Activated CD4-positive, alpha-beta T cell treated with anti-CD3 and anti-CD28 coated beads, Interleukin-2, Interleukin-4, amounts not matched to agents 100 ng/mL and 50 ng/mL, durations not matched to agents 16 hours and 8 hours (primary cell): Measurements from ENCODE around the gene KRTAP15-1.

Experiments
- DNase-seq: peaks from one replicate; pipeline ENCODE4 v3.0.0-alpha.2; 2020; ENCODE audit warnings: low spot score

KRTAP15-1 gene

GRCh38 chr21:30439975-30440374 is at the start of gene KRTAP15-1:
KRTAP15-1 (plus strand) TSS chr21:30440275; CDS start chr21:30440328, 53 bp downstream.
- no peak for DNase-seq

GRCh38 chr21:30391492-30392025 is 48.5 kb upstream of the KRTAP15-1 start:
- no peak for DNase-seq

- no peak for DNase-seq
Measured at GRCh38 chr21:30395731-30396130, 44.3 kb upstream of the KRTAP15-1 start, which contains the start of gene KRTAP13-1. KRTAP13-1 (plus strand) TSS chr21:30396031; CDS start chr21:30396087, 56 bp downstream.

- DNase-seq = peak; percentile 42
Measured at GRCh38 chr21:30408782-30409494, 31.1 kb upstream of the KRTAP15-1 start.

GRCh38 chr21:30415993-30416392 is 24.1 kb upstream of the KRTAP15-1 start:
- no peak for DNase-seq

GRCh38 chr21:30425826-30426225 is 14.2 kb upstream of the KRTAP15-1 start, which contains the start of gene KRTAP13-3:
KRTAP13-3 (minus strand) TSS chr21:30425926; CDS start chr21:30425912, 14 bp downstream.
- no peak for DNase-seq

GRCh38 chr21:30426731-30427130 is 13.3 kb upstream of the KRTAP15-1 start:
- no peak for DNase-seq

- DNase-seq = no peak
Measured at GRCh38 chr21:30430170-30430655, 9.9 kb upstream of the KRTAP15-1 start, which contains the start of gene KRTAP13-4. KRTAP13-4 (plus strand) TSS chr21:30430220; CDS start chr21:30430276, 56 bp downstream.

- DNase-seq = peak; percentile 46
Measured at GRCh38 chr21:30434033-30434631, 5.9 kb upstream of the KRTAP15-1 start.

GRCh38 chr21:30437010-30437565 is 3.0 kb upstream of the KRTAP15-1 start:
- no peak for DNase-seq

- no peak for DNase-seq
Measured at GRCh38 chr21:30443226-30443625, 3.2 kb downstream of the KRTAP15-1 start.

GRCh38 chr21:30444204-30444603 is 4.1 kb downstream of the KRTAP15-1 start:
- no peak for DNase-seq

GRCh38 chr21:30447056-30447455 is 7.0 kb downstream of the KRTAP15-1 start:
- no peak for DNase-seq

GRCh38 chr21:30448514-30448913 is 8.4 kb downstream of the KRTAP15-1 start:
- DNase-seq = no peak

GRCh38 chr21:30463713-30464112 is 23.6 kb downstream of the KRTAP15-1 start:
- no peak for DNase-seq

GRCh38 chr21:30468900-30469714 is 29.0 kb downstream of the KRTAP15-1 start:
- DNase-seq = no peak

GRCh38 chr21:30478004-30478403 is 37.9 kb downstream of the KRTAP15-1 start:
- DNase-seq = no peak

- no peak for DNase-seq
Measured at GRCh38 chr21:30479259-30479658, 39.2 kb downstream of the KRTAP15-1 start.

GRCh38 chr21:30480145-30480544 is 40.1 kb downstream of the KRTAP15-1 start, which contains the start of gene KRTAP19-1:
KRTAP19-1 (minus strand) TSS chr21:30480367; CDS start chr21:30480317, 50 bp downstream.
- no peak for DNase-seq

- DNase-seq = no peak
Measured at GRCh38 chr21:30482130-30482529, 42.1 kb downstream of the KRTAP15-1 start.

GRCh38 chr21:30486180-30486579 is 46.1 kb downstream of the KRTAP15-1 start:
- no peak for DNase-seq

GRCh38 chr21:30487336-30487735 is 47.3 kb downstream of the KRTAP15-1 start, which contains the start of gene KRTAP19-2:
KRTAP19-2 (minus strand) TSS chr21:30487436; CDS start chr21:30487348, 88 bp downstream.
- no peak for DNase-seq
